ENCODE data around the gene IQGAP1.

Gene IQGAP1

DNA sequence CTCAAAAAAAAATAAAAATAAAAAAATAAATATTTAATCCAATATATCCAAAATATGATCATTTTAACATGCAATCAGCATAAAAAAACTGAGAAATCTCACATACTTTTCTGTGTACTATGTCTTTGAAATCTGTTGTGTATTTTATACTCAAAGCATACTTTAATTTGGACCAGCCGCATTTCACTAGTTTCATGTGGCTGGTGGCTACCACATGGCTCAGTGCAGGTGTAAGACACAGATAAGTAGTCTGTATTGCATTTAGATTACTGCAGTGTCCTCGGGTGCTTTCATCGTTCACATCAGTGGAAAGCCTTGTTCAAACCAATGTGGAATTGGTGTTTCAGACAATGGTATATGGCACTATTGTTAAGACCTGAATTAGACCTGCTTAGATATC lies 152.7 kb downstream of the IQGAP1 start:
- FAIRE-seq: no peak

DNA sequence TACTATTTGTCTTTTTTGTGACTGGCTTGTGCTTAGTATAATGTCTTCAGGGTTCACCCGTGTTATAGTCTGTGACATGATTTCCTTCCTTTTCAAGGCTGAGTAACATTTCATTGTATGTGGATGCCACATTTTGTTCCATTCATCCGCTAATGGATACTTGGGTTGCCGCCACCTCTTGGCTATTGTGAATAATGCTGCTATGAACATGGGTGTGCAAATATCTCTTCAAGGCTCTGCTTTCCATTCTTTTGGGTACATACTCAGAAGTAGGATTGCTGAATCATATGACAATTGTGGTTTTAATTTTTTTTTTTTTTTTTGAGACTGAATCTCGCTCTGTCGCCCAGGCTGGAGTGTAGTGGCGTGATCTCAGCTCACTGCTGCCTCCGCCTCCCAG lies 157.1 kb downstream of the IQGAP1 start:
- no peak for FAIRE-seq

DNA sequence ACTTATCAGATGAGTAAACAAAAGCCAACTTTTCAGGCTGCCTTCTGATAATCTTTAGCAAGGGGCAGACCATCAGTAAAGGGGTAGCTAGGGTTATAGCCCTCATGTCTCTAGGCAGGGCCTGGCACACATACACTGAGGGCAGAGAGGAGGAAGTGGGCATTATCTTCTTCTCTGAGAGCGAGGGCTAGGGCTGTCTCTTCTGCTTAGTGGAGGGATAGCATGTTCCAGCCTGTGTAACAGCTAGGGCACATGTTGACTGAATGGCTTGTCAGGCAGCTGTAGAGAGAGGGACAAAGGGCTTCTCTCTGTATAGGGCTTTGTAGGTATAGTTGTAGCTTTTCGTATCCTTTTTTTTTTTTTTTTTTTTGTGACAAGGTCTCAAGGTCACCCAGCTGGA lies 159.5 kb downstream of the IQGAP1 start:
- no peak for FAIRE-seq

DNA sequence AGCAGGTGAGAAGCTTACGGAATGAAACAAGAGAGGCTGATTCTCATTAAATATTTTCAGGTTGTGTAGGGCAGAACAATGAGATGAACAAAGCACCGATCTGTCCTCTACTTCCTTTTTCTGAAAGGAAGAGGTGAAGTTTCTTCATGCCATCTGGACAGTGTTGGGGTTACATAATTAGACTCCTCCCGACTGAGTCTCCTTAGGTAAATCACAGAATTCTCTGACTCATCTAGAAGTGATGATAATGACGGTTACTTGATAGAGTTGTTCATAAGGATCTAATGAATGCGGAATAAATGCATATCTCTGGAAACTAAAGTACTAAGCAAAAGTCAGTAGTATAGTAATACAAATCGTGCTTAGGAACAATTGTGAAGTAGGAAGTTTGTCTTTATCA lies 162.9 kb downstream of the IQGAP1 start:
- no peak for FAIRE-seq
